Nephron (organoid): ENCODE results near the gene ODAD4.

ENCODE experiments used
- H3K27ac Mint-ChIP-seq, 3 experiments: 2 replicates each; pipeline ENCODE4 v1.8.0; 2020; ENCODE audit warnings: mixed read lengths in 3 of 3, mild to moderate bottlenecking in 2 of 3, moderate library complexity in 1 of 3
- H3K27me3 Mint-ChIP-seq: 2 replicates; pipeline ENCODE4 v1.8.0; 2021; ENCODE audit warnings: low read depth, mild to moderate bottlenecking, moderate library complexity, mixed read lengths
- H3K36me3 Mint-ChIP-seq: 2 replicates; pipeline ENCODE4 v1.8.0; 2020; ENCODE audit warnings: low read depth, mixed read lengths
- H3K4me1 Mint-ChIP-seq: 2 replicates; pipeline ENCODE4 v1.8.0; 2020; ENCODE audit warnings: mixed read lengths
- H3K4me3 Mint-ChIP-seq, 3 experiments: 2 replicates each; pipeline ENCODE4 v1.8.0; 2020; ENCODE audit warnings: mild to moderate bottlenecking in 3 of 3, mixed read lengths in 3 of 3, moderate library complexity in 2 of 3
- H3K9me3 Mint-ChIP-seq: 2 replicates; pipeline ENCODE4 v1.8.0; 2020; ENCODE audit warnings: mixed read lengths
- CTCF ChIP-seq, 3 experiments: fragments of 200-600 bp; sonication (generic); IDR thresholded peaks; one replicate each; pipeline ENCODE4 v1.5.0; 2021; ENCODE audit warnings: antibody characterized with exemption in 3 of 3; ENCODE audit not compliant: unreplicated experiment in 3 of 3

Gene ODAD4

GRCh38 chr17:41909088-41909487 lies 21.3 kb upstream of the ODAD4 start:
- peak overlapping the region in 2 of 3 experiments; percentile 21 to 93 for H3K27ac Mint-ChIP-seq
- H3K4me3 Mint-ChIP-seq = no peak overlapping the region
- peaks cover 68% of the 10 kb centered on the region for H3K36me3 Mint-ChIP-seq
- H3K9me3 Mint-ChIP-seq = no peaks in the 10 kb centered on the region
- peaks cover 5% of the 10 kb centered on the region for H3K27me3 Mint-ChIP-seq
- H3K4me1 Mint-ChIP-seq = peaks cover 23% of the 10 kb centered on the region
- TF ChIP-seq CTCF (IDR thresholded peaks at IDR 0.05; ENCODE audit: unreplicated experiment in 3 of 3) = no peak

DNA sequence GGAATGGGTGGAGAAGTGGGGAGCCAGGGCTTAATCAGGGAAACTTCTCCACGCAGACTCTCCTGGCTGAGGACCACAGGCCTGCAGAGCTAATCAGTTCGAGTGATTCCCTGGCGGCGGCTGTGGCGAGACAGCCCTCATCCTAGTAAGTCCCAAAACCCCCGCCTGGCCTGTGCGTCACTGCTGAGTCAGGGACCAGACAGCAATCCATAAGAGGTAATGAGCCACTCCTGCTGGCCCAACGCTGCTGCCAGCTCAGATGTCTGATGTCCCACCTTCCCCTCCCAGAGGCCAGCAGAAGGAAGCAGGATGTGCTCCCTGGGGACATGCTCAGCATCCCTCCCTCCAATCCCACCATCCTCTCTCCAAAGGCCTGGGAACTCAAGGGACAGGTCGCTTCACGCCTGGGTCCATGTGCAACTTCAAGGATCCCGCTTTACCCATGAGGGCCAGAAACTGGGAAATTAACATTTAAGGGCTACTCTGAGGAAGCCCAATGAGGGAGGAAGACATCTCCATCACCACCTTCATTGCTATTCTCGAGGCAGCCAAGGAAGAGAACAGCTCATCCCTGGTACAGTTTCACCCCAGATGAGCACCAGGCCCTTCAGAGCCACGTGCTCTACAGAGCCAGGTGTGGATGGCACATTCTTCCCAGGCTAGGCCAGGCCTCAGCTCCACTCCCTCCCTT lies 19.6 kb upstream of the ODAD4 start:
- Mint-ChIP-seq H3K27ac (no peak overlapping the region), H3K27me3 (peaks cover 5% of the 10 kb centered on the region), H3K4me3 (no peak overlapping the region), H3K9me3 (no peaks in the 10 kb centered on the region), H3K36me3 (peaks cover 56% of the 10 kb centered on the region), H3K4me1 (peaks cover 40% of the 10 kb centered on the region)
- TF ChIP-seq CTCF (IDR thresholded peaks at IDR 0.05; ENCODE audit: unreplicated experiment in 3 of 3) = no peak

DNA sequence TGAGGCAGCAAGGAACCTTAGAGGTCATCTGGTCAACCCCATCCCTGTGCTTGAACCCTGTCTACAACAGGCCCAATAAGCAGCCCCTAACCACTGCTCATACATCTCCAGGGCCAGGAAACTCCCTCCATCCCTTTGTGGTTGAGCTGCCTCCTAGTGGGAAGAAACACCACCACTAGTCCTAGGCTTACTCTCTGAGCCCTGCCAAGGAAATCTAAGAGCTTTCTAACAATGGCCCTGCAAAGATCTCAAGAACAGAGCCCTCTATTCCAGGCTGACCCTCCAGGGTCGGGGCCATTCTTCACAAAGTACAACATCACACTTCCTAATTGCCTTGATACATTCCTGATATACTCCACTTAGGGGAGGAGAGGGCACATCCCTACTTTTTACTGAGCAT lies 17.5 kb upstream of the ODAD4 start:
- peaks cover 44% of the 10 kb centered on the region for H3K36me3 Mint-ChIP-seq
- no peak for TF ChIP-seq CTCF (IDR thresholded peaks at IDR 0.05; ENCODE audit: unreplicated experiment in 3 of 3)
- H3K4me1 Mint-ChIP-seq = peaks cover 41% of the 10 kb centered on the region
- H3K4me3 Mint-ChIP-seq = no peak overlapping the region
- peaks cover 5% of the 10 kb centered on the region for H3K27me3 Mint-ChIP-seq
- H3K27ac Mint-ChIP-seq = peak overlapping the region in 2 of 3 experiments; percentile 33 to 44
- no peaks in the 10 kb centered on the region for H3K9me3 Mint-ChIP-seq

- TF ChIP-seq CTCF (IDR thresholded peaks at IDR 0.05; ENCODE audit: unreplicated experiment in 3 of 3) = no peak
- Mint-ChIP-seq H3K27ac (peak overlapping the region in 1 of 3 experiments; percentile 12), H3K27me3 (peaks cover 5% of the 10 kb centered on the region)
Observed at GRCh38 chr17:41913798-41914197, 16.6 kb upstream of the ODAD4 start.

DNA sequence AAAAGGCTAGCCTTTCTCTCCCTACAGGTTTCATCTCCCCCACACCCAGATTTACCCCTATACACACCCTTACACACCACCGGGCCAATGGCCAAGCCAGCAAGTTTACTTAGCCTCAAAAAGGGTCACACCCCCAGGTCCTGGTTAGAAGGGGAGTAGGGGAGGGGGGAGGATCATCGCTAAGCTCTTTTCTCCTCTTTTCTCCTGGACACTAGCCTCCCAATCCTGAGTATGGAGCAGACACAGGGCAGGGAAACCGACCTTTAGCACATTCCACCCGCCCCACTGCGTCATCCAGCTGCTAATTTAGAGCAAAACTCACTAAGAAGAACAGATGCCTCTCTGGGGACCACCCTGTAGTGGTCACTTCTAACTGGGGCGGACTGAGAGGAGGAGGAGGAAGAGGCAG lies 16.1 kb upstream of the ODAD4 start:
- Mint-ChIP-seq H3K27ac (peak overlapping the region; percentile 15 to 62 (median 27)), H3K9me3 (no peaks in the 10 kb centered on the region), H3K4me3 (peak overlapping the region in 1 of 3 experiments; percentile 61), H3K36me3 (peaks cover 37% of the 10 kb centered on the region), H3K4me1 (peaks cover 38% of the 10 kb centered on the region), H3K27me3 (peaks cover 5% of the 10 kb centered on the region)
- TF ChIP-seq CTCF (IDR thresholded peaks at IDR 0.05; ENCODE audit: unreplicated experiment in 3 of 3) = no peak

More at GRCh38 chr17:41913798-41914197, 16.6 kb upstream of the ODAD4 start:
- H3K9me3 Mint-ChIP-seq = no peaks in the 10 kb centered on the region
- H3K4me3 Mint-ChIP-seq = no peak overlapping the region
- peaks cover 40% of the 10 kb centered on the region for H3K36me3 Mint-ChIP-seq
- peaks cover 37% of the 10 kb centered on the region for H3K4me1 Mint-ChIP-seq

- H3K9me3 Mint-ChIP-seq = no peaks in the 10 kb centered on the region
- H3K4me3 Mint-ChIP-seq = peak overlapping the region; percentile 41 to 61 (median 46)
Observed at GRCh38 chr17:41915020-41915419, 15.4 kb upstream of the ODAD4 start.

More at GRCh38 chr17:41915020-41915419, 15.4 kb upstream of the ODAD4 start:
- peaks cover 5% of the 10 kb centered on the region for H3K27me3 Mint-ChIP-seq
- H3K36me3 Mint-ChIP-seq = peaks cover 31% of the 10 kb centered on the region
- H3K4me1 Mint-ChIP-seq = peaks cover 45% of the 10 kb centered on the region
- TF ChIP-seq CTCF (IDR thresholded peaks at IDR 0.05; ENCODE audit: unreplicated experiment in 3 of 3) = no peak
- peak overlapping the region; percentile 15 to 62 (median 27) for H3K27ac Mint-ChIP-seq
